ENCODE measurements around the gene LAMC1.

DNA sequence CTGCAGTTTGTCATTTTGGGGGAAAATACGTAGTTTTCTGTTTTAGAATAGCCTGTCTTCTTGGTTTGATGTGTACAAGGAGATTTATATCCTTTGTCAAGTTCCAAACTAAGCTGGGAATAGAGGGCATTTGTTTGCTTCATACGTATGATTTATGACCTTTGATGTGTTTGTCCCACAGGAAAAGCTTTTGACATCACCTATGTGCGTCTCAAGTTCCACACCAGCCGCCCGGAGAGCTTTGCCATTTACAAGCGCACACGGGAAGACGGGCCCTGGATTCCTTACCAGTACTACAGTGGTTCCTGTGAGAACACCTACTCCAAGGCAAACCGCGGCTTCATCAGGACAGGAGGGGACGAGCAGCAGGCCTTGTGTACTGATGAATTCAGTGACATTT is 79.9 kb downstream of the LAMC1 start:
- TF ChIP-seq EZH2 (IDR thresholded peaks at IDR 0.05; ENCODE audit: borderline replicate concordance), result no peak
- TF ChIP-seq, protein P1, sequence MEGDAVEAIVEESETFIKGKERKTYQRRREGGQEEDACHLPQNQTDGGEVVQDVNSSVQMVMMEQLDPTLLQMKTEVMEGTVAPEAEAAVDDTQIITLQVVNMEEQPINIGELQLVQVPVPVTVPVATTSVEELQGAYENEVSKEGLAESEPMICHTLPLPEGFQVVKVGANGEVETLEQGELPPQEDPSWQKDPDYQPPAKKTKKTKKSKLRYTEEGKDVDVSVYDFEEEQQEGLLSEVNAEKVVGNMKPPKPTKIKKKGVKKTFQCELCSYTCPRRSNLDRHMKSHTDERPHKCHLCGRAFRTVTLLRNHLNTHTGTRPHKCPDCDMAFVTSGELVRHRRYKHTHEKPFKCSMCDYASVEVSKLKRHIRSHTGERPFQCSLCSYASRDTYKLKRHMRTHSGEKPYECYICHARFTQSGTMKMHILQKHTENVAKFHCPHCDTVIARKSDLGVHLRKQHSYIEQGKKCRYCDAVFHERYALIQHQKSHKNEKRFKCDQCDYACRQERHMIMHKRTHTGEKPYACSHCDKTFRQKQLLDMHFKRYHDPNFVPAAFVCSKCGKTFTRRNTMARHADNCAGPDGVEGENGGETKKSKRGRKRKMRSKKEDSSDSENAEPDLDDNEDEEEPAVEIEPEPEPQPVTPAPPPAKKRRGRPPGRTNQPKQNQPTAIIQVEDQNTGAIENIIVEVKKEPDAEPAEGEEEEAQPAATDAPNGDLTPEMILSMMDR (IDR thresholded peaks at IDR 0.05; ENCODE audit: poor library complexity), result no peak
- TF ChIP-seq EZH2phosphoT487 (IDR thresholded peaks at IDR 0.05; ENCODE audit: low read depth, severe bottlenecking, unreplicated experiment), result no peak

Data from hepatocyte (in vitro differentiated cells).